ENCODE results near the gene GPR37L1.
"Not testable (repeated sequence)": the region's sequence is repeated elsewhere in the genome, so short reads cannot be mapped to it uniquely, and the experiment has no call there.

GPR37L1 gene

GRCh38 chr1:202165267-202165941 is 42.7 kb downstream of the GPR37L1 start:
- FAIRE-seq (no peak), DNase-seq (ENCODE audit: extremely low spot score, insufficient read length, low read depth) (no peak)

DNA sequence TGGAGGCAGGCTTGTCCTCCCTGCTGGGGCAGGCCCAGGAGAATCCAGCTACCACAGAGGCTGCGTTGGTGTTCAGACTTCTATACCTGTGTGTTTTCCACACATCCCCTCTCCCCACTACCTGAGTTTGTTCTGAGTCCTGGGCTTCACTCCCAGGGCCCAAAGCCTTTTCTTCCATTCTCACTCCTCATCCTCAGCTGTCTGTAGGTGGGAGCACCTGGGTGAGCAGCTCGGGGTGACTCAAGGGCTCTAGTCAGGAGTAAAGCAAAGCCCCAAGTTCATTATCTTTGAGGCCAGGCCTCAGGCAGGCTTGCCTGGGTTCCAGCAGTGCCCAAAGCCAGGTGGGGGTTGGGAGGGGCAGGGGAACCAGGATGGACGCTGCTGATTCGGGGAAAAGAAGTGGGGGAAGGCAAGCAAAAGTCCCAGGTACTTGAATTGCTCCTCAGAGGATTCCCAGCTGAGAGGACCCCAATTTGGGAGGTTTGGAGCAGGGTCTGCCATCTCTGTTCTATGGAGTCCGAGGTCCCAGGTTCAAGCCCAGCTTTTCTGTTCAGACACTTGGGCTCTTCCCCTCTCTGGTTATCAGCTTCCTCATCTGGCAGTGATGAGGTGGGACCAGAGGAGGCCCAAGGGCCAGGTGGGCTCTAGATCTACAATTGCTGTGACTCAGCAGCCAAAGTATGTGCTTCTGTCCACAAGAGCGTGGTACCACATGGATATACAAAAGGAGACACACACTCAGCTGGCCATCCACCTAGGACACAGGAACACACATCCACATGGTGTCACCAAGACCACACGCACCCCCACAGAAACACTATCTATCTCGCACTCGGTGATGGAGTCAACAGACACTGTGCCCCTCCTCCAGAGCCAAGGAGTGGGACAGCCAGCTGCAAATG is 43.5 kb downstream of the GPR37L1 start:
- FAIRE-seq (no peak), DNase-seq (ENCODE audit: extremely low spot score, insufficient read length, low read depth) (no peak)

DNA sequence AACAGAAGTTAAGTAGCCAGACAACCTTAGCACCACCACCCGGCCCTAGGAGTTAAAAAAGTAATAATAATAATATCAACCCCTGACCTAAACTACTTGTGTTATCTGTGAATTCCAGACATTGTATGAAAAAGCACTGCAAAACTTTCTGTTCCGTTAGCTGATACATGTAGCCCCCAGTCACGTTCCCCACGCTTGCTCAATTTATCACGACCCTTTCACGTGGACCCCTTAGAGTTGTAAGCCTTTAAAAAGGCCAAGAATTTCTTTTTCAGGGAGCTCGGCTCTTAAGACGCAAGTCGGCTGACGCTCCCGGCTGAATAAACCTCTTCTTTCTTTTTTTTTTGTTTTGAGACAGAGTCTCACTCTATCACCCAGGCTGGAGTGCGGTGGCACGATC is 44.3 kb downstream of the GPR37L1 start:
- not testable (repeated sequence) for DNase-seq (ENCODE audit: extremely low spot score, insufficient read length, low read depth); FAIRE-seq

GRCh38 chr1:202167708-202168415 is 45.1 kb downstream of the GPR37L1 start:
- FAIRE-seq (no peak), DNase-seq (ENCODE audit: extremely low spot score, insufficient read length, low read depth) (no peak)

GRCh38 chr1:202168861-202169260 is 46.1 kb downstream of the GPR37L1 start:
- DNase-seq (ENCODE audit: extremely low spot score, insufficient read length, low read depth): no peak
- FAIRE-seq: no peak

DNA sequence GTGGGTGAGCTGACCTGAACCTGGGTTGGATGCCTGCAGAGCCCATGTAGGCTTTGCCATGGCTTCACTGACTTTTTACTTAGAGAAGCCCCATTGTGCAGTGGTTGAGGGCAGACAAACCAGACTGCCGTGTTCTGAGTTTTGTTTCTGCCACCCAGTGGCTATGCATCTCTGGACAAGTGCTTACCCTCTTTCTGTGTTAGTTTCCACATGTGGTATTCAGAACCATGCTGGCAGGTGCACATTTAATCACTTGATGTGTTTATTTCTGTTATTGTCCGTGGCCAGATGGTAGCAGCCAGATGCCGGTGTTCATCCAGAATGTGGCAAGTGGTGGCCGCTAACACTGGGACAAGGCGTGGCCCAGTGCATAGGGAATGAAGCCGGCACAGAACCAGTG is 48.0 kb downstream of the GPR37L1 start:
- DNase-seq (ENCODE audit: extremely low spot score, insufficient read length, low read depth): no peak

DNA sequence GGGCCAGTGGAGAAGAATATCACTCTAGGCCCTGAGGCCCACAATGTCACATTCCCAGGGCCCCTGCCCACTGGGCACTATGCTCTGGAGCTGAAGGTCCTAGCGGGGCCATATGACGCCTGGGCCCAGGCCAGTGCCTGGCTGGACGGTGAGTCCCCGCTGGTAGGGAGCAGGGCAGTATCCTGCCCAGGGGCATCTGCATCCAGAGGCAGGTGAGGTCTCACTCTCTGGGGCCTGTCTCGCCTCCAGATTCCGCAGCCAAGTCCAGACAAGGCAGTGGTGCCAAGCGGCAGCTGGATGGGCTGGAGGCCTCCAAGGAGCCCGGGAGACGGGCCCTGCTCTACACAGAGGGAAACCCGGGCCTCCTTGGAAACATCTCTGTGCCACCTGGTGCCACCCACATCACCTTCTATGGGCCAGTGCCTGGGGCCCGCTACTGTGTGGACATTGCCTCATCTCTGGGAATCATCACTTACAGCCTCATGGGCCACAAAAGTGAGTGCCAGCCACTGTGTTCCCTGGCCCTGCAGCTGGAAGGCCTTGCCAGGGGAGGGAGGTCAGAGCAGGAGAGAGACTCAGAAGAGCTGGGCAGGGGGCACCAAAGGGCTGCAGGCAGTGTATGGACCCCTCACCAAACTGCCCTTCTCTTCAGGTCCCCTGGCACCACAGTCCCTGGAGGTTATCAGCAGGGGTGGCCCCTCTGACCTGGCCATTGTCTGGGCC is 48.7 kb downstream of the GPR37L1 start:
- no peak for DNase-seq (ENCODE audit: extremely low spot score, insufficient read length, low read depth)
- no peak for FAIRE-seq

More for the DNA sequence above, 48.0 kb downstream of the GPR37L1 start:
- FAIRE-seq: no peak

- FAIRE-seq (no peak), DNase-seq (ENCODE audit: extremely low spot score, insufficient read length, low read depth) (no peak)
These were observed 49.3 kb downstream of the GPR37L1 start for GRCh38 chr1:202172015-202172355.

- FAIRE-seq: no peak
- DNase-seq (ENCODE audit: extremely low spot score, insufficient read length, low read depth): no peak
These were observed 51.3 kb downstream of the GPR37L1 start for GRCh38 chr1:202173993-202174392.

DNA sequence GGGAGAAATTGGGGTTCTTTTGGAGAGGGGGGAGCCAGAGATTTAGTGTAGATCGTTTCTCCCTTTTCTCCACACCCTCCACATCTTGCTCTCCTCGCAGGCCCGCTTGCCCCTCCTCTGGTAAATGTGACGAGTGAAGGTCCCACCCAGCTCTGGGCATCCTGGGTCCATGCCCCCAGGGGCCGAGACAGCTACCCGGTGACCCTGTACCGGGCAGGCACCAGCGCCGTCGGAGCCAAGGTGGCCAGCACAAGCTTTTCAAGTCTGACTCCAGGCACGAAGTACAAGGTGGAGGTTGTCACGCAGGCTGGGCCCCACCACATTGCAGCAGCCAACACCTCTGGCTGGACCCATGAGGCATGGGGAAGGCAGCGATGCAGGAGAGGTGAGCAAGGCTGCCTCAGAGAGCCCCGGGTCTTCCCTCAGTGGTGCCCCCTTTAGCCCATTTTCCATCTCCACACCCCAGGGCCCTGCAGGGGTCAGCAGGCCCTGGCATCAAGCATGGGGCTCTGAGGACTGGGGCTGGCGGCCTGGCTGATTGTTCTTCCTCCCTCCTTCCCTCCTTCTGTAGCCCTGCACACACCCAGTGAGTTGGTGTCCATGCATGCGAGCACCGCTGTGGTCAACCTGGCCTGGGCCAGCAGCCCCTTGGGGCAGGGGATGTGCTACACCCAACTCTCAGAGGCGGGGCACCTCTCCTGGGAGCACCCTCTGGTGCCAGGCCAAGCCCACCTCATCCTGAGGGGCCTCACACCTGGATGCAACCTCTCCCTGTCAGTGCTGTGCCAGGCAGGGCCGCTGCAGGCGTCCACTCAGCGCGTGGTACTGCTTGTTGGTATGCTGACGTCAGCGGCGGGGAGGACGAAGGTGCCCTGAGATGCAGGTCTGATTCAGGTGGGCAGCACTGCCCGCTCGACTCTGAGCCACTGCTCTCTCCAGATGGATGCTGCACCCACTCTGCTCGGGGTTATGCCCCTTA is 54.5 kb downstream of the GPR37L1 start:
- no peak for FAIRE-seq

GRCh38 chr1:202179828-202180750 is 57.4 kb downstream of the GPR37L1 start:
- no peak for DNase-seq (ENCODE audit: extremely low spot score, insufficient read length, low read depth)
- FAIRE-seq: no peak

More for the DNA sequence above, 54.5 kb downstream of the GPR37L1 start:
- DNase-seq (ENCODE audit: extremely low spot score, insufficient read length, low read depth): no peak

- not testable (repeated sequence) for DNase-seq (ENCODE audit: extremely low spot score, insufficient read length, low read depth); FAIRE-seq
These were observed 58.0 kb downstream of the GPR37L1 start for GRCh38 chr1:202180751-202181139.

GRCh38 chr1:202181586-202181985 is 58.9 kb downstream of the GPR37L1 start:
- DNase-seq (ENCODE audit: extremely low spot score, insufficient read length, low read depth) (no peak), FAIRE-seq (no peak)

- FAIRE-seq (no peak), DNase-seq (ENCODE audit: extremely low spot score, insufficient read length, low read depth) (no peak)
These were observed 59.5 kb downstream of the GPR37L1 start for GRCh38 chr1:202182040-202182877.

All from GM18507 (cell line).